Caki2 (cell line): ENCODE data around the gene PEF1. TPM values are rescaled to one million over a fixed set of nuclear protein-coding genes. Genes with fewer than 3 reads are reported as not detected.
A peak's percentile ranks its signal among the peaks of the same experiment; 100 is the strongest.

Experiments
- DNase-seq: peaks from one replicate; pipeline ENCODE4 v3.0.0-alpha.2; 2015; ENCODE audit warnings: low read depth
- in situ Hi-C: cut with HindIII; loops from 2 replicates; pipeline ENCODE4 v1.10.0; 2016; ENCODE audit warnings: low sequenced_read_pairs, low pct_unique_long_range_greater_than_20kb, mixed read lengths
- total RNA-seq: library from RNA; depleted of rRNA; stranded (reverse); fragments of >200 nt; shearing (Covaris generic); gene quantifications from 2 replicates; pipeline ENCODE4 v1.2.3, GENCODE V29; 2014; ENCODE audit warnings: low replicate concordance; rRNA removed

The PEF1 gene, protein sequence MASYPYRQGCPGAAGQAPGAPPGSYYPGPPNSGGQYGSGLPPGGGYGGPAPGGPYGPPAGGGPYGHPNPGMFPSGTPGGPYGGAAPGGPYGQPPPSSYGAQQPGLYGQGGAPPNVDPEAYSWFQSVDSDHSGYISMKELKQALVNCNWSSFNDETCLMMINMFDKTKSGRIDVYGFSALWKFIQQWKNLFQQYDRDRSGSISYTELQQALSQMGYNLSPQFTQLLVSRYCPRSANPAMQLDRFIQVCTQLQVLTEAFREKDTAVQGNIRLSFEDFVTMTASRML
- 82.7 and 110 TPM in 2 replicates for total RNA-seq

GRCh38 chr1:31644560-31645273 lies at the start of gene PEF1:
Gene PEF1, minus strand, starts transcription at chr1:31644876. Its CDS starts 12 bp downstream, at chr1:31644864.
- DNase-seq: peak; percentile 98
- in situ Hi-C loops: no loop called here

DNA sequence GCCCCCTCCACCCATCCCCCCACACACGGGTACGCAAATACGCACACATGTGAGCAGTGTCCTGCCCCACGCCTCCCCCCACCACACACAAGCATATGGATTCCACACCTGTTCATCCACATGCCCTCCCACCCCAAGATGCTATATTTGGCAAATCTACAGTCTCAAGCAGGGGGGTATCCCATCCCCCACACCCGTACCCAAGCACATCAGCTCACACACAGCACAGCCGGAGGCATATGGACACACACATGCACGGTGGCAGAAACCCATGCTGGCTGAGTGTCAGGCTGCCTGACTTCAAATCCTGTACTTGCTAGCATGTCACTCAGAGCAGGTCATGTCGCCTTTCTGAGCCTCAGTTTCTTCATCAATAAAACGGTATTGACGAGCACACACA lies 48.6 kb upstream of the PEF1 start:
- in situ Hi-C loops: no loop called here

GRCh38 chr1:31691951-31692350 lies 47.3 kb upstream of the PEF1 start:
- no peak for DNase-seq
- in situ Hi-C loops: no loop called here

More for the DNA sequence above, 48.6 kb upstream of the PEF1 start:
- DNase-seq: no peak

DNA sequence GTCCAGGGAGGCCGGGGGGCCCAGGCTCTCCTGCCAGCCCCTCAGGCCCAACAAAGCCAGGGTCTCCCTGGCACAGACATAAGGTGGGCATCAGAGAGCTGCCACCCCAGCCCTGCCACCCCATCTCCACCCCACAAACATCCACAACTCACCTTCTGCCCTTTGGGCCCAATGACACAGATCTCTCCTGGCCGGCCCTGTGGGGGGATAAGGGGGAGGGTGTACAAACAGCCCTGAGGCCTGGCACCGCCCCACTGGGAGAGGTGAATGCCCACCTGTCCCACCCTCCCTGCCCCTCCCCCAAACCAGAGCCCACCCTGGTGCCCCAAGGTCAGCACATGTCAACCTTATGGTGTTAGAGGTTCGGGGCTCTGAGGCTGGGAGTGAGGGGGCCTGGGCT lies 46.8 kb upstream of the PEF1 start:
- no peak for DNase-seq
- in situ Hi-C loops: no loop called here

GRCh38 chr1:31690921-31691320 lies 46.2 kb upstream of the PEF1 start:
- no peak for DNase-seq
- in situ Hi-C loops: no loop called here

GRCh38 chr1:31689854-31690253 lies 45.2 kb upstream of the PEF1 start:
- in situ Hi-C loops: no loop called here
- DNase-seq: peak; percentile 44

DNA sequence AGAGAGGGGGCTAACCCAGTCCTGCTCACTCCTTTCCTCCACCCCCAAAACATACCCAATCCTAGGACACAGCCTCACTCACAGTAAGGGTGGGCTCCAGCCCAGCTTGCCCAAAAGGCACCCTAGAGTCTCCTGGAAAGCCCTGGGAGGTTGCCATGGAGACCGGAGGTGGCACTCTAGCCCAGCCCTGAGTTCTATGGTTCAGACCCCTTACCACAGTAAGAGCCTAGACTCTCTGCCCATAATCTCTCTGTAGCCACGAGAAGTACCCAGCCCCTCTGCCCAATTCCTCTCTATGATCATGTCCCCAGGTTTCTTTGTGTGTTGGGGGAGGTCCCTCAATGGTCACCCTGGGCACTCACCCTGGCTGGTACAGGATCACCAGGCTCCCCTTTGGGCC lies 44.7 kb upstream of the PEF1 start:
- in situ Hi-C loops: no loop called here

GRCh38 chr1:31688233-31688918 lies 43.7 kb upstream of the PEF1 start:
- no peak for DNase-seq
- in situ Hi-C loops: no loop called here

More for the DNA sequence above, 44.7 kb upstream of the PEF1 start:
- no peak for DNase-seq

GRCh38 chr1:31687601-31688000 lies 42.9 kb upstream of the PEF1 start:
- DNase-seq: no peak
- in situ Hi-C loops: no loop called here

GRCh38 chr1:31685795-31686194 lies 41.1 kb upstream of the PEF1 start:
- no peak for DNase-seq
- in situ Hi-C loops: no loop called here

DNA sequence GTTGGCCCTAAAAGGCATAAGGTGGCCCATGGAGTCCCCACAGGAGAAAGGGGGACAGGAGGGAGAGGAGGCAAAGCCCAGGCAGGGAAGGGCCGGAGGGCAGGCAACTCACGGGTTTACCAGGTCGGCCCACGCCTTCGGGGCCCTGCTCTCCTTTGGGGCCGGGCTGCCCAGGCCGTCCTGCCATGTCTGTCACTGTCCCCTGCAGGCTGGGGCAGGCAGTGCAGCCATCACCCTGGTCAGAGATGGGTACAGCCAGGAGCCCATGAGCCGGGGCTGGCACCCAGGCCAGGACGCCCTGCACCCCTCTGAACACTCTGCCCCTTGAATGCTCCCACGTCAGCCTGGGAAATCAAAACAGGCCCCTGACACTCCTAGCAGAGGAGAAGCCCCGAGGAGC lies 39.3 kb upstream of the PEF1 start:
- no peak for DNase-seq
- in situ Hi-C loops: no loop called here

DNA sequence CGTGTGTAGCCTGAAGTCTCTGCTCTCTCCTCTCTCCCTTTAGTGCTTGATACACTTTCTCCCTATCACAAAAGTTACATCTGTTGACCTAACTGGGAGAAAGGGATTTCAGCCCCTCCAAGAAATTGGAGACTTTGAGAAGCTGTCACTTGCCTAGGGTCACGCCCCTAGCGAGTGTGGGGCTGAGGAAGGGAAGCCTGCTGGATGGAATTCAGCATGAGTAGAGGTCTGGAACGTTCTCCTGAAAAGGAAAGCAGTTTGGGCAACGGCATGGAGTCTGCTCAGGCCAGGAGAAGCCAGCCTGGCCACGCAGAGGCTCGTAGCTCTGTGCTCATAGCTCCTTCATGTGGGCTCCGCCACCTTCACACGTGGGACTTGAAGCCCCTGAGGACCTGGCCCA lies 36.7 kb upstream of the PEF1 start:
- in situ Hi-C loops: no loop called here
- no peak for DNase-seq

DNA sequence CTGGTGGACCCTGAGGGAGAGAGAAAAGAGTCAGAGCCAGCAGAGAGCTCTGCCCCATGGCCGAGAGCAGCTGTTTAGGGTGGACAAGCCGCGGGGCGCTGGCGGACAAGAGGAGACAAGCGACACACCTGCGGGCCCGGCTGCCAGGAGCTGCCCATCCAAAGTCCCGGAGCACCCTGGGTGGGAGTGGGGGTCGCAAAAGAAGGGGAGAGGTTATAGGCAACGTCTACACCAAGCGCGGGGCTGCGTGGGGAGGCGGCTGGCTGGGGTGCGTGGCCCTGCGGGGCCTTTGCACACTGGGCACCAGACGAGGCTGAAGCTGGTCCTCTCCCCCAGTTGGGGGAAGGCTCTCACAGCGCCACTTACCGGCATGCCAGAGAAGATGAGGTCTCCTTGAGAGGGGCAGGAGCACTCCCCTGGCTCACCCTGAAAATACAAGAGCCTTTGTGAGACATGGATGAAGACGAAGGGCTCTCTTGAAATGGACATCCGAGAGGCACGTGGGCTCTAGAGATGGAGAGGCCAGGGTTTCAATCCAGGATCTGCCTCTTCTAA lies 35.1 kb upstream of the PEF1 start:
- in situ Hi-C loops: no loop called here
- no peak for DNase-seq

- in situ Hi-C loops: no loop called here
- DNase-seq: no peak
These were observed 34.4 kb upstream of the PEF1 start for GRCh38 chr1:31679091-31679490.

- DNase-seq: no peak
- in situ Hi-C loops: no loop called here
These were observed 34.0 kb upstream of the PEF1 start for GRCh38 chr1:31678681-31679080.

DNA sequence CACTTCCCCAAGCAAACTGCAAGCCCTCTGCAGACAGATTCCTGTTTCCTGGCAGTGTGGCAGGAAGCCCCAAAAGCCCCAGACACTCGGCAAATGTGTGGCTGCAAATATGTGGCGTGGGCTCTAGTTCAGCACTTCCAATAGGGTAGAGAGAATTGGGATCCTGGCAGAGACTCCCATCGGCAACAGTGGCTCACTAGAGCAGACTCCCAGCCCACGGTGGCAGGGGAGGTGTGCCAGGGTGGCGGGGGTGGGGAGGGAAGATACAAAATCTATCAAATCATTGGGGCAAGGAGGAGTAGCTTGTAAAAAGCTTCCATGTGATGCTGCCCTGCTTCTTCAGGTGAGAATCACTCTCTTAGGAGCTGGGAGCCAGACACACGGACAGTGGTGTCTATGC lies 33.3 kb upstream of the PEF1 start:
- DNase-seq: no peak
- in situ Hi-C loops: no loop called here

- in situ Hi-C loops: no loop called here
- no peak for DNase-seq
These were observed 32.7 kb upstream of the PEF1 start for GRCh38 chr1:31677401-31677800.

DNA sequence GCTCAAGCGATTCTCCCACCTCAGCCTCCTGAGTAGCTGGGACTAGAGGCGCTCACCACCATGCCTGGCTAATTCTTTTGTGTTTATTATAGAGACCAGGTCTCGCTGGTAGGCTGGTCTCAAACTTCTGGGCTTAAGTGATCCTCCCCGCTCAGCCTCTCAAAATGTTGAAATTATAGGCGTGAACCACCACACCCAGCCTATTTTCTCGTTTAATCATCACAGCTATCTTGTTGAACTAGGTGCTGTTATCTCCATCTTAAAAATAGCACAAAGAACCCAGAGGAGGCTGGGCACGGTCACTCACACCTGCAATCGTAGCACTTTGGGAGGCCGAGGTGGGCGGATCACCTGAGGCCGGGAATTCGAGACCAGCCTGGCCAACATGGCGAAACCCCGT lies 31.1 kb upstream of the PEF1 start:
- in situ Hi-C loops: no loop called here
- DNase-seq: no peak

DNA sequence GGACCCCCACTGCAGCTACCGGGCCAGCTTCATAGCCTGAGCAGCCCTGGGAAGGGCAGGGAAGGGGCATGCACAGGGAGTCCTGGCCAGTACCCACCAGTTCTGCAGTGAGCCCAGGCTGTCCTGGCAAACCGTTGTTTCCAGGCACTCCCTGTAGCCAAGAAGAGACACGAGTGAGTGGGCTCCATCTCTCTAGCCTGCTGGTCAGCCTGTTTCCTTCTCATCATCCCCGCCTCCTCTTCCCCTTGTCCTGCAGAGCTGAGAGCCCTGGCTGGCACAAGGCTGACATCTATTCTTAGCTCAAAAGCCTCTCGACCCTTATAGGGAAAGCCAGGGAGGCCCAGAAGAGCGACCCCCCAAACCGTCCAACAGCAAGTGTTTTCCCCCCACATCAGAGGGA lies 30.5 kb upstream of the PEF1 start:
- in situ Hi-C loops: no loop called here
- DNase-seq: no peak
